GM12801 (cell line): Measurements from ENCODE around the gene MMRN2.

Source experiments
- TF ChIP-seq, protein P1 (sequence below): IDR thresholded peaks from one replicate; pipeline ENCODE4 v1.5.1; 2011; ENCODE audit warnings: control low read depth; ENCODE audit not compliant: insufficient read length; ENCODE audit errors: extremely low read depth

MMRN2 gene

GRCh38 chr10:86960003-86960862 lies 2.8 kb upstream of the MMRN2 start:
- TF ChIP-seq, protein P1, sequence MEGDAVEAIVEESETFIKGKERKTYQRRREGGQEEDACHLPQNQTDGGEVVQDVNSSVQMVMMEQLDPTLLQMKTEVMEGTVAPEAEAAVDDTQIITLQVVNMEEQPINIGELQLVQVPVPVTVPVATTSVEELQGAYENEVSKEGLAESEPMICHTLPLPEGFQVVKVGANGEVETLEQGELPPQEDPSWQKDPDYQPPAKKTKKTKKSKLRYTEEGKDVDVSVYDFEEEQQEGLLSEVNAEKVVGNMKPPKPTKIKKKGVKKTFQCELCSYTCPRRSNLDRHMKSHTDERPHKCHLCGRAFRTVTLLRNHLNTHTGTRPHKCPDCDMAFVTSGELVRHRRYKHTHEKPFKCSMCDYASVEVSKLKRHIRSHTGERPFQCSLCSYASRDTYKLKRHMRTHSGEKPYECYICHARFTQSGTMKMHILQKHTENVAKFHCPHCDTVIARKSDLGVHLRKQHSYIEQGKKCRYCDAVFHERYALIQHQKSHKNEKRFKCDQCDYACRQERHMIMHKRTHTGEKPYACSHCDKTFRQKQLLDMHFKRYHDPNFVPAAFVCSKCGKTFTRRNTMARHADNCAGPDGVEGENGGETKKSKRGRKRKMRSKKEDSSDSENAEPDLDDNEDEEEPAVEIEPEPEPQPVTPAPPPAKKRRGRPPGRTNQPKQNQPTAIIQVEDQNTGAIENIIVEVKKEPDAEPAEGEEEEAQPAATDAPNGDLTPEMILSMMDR: peak; percentile 83

GRCh38 chr10:86959737-86960002 lies 2.3 kb upstream of the MMRN2 start:
- TF ChIP-seq, protein P1: no peak

DNA sequence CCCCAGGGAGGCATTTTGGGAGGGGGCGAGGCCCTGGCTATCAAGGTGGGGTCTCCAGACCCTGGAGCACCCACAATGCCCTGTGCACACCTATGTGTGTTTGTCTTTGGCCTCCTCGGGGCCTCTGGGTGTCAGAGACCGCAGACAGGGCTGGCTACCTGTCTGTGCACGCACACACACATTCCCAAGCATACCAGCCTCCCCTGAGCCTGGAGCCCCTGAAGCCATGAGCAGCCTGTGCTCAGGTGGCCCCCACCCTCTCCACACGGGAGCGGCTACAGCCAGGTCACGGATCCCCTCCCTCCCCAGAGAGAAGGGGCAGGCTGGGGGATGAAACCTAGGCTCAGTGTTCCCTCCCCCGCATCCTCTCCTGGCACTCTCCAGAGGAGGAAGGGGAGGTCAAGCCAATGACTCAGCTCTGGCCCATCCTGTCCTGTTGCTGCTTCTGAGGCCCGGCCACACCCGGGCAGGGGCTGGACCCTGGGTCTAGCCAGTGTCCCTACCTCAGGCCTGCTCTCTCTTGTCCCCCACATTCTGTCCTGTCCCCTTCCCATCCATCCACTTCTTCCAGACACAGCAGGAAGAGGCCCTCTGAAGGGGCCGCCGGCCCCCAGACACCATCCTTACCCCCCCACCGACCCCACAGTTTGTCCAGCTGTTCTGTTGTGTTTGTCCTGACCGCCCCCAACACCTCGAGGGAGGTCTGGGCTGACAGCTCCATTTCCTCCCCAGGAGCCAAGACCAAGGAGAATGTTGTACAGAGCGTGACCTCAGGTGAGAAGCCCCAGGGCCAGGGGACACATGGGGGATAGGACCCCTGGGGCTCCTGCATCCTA lies 1.7 kb upstream of the MMRN2 start:
- TF ChIP-seq, protein P1: no peak

DNA sequence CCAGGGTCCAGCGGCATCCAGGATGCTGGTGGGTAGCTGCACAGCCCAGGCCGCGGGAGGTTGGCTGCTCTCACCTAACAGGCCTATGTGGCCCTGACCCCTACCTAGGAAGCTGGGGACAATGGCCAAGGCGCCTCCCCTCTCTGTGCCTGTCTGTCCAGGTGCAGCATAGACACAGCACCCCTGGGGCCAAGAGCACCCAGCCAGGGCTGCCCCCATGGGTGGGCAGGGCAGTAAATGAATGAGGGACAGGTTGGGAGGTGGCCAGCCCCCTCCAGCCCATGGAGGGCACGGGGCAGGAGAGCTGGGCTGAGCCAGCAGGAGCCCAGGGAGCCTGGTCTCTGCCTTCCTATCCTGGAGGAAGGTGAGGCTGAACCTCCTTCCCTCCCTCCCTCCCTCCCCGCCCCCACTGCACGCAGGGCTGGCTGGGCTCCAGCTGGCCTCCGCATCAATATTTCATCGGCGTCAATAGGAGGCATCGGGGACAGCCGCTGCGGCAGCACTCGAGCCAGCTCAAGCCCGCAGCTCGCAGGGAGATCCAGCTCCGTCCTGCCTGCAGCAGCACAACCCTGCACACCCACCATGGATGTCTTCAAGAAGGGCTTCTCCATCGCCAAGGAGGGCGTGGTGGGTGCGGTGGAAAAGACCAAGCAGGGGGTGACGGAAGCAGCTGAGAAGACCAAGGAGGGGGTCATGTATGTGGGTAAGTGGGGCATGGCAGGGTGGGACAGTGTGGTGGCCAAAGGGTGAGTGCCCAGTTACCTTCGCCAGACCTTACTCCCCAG lies 893 bp upstream of the MMRN2 start, which contains the start of gene SNCG:
TSS of gene SNCG (plus strand) at position 484 of the 785 bp plus-strand sequence. CDS start at position 583, 99 bp downstream.
- TF ChIP-seq, protein P1: no peak

DNA sequence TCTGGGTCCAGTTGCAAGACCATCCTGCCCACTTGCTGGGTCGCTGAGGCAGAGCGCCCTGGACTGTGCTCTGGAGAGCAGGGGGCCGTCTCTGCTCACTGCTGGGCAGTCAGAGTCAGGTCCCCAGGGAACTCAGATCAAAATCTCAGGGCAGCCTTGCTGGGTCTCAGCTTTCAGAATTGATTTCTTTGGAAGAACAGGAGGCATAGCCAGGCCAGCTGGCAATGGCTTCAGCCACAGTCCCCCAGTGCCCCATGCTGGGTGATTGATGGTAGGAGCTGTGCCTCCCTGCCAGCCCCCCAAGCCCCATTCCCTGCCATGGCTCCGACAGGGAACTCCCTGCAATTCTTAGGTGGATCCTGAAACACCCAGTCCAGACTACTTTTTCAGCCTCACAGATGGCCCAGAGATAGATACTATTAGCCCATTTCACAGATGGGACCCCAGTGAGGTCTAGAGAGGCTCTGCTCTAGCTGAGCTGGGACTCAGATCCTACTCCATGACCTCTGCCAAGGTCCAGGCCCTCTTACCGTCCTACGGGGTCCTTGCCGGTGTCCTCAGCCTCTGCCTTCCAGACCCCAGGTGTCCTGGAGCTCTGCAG lies 467 bp downstream of the MMRN2 start:
- TF ChIP-seq, protein P1: no peak

DNA sequence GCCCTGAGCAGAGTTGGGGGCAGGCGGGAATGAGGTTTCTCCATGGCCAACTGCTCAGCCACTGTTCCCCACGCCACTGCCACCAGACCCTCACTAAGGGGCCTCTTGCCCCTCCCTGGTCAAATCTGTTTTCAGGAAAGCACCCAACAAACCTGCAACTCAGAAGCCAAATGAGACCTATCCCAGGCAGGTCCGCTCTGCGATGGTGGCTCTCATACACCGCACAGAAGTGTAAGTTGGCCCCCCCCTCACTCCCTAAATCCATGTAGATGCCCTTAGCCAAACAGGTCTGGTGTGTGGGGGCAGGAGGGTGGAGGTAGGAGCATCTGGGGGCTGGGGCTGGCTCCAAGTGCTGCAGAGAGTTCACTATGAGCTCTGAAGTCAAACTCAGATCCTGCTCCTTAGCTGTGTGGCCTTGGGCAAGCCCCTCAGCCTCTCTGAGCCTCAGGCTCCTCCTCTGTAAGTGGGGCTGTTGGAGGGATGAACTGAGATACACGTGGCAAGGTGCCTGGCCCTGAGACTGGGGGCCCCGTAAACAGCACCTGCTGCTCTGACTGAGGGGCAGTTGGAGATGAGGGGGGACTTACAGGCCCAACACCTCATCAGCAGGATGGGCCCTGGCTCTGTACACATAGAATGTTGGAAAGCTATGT lies 1.1 kb downstream of the MMRN2 start:
- TF ChIP-seq, protein P1: no peak
